ENCODE data around the gene TARDBP. TPM values are rescaled to one million over a fixed set of nuclear protein-coding genes. Genes with fewer than 3 reads are reported as not detected.
"Not testable (repeated sequence)": the region's sequence is repeated elsewhere in the genome, so short reads cannot be mapped to it uniquely, and the experiment has no call there.

TARDBP gene
- total and polyA plus RNA-seq, 8 donors: 43.3 to 84.7 (median 53.7) TPM

DNA sequence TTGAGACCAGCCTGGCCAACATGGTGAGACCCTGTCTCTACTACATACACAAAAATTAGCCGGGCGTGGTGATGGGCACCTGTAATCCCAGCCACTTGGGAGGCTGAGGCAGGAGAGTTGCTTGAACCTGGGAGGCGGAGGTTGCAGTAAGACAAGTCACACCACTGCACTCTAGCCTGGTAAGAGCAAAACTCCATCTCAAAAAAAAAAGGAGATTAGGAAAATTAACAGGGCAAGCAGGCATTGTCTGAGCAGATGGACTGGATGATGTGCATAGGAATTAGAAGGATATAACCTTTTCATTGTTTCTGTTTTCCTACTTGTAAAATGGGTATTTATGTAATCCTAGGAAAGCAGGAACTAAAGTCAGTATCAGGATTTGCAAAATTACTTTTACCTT lies 15.6 kb downstream of the TARDBP start:
- intact Hi-C loops (cut with DNase I): no loop called here
- Histone ChIP-seq H3K36me3 (peaks cover 0 to 41% (median 12%) of the 10 kb centered on the region in 3 donors), H3K4me1 (no peaks in the 10 kb centered on the region), H3K9me3 (no peaks in the 10 kb centered on the region), H3K27me3 (no peaks in the 10 kb centered on the region), H3K4me3 (no peak overlapping the region), H3K27ac (no peak overlapping the region)
- DNase-seq (no peak), ATAC-seq (no peak), FAIRE-seq (no peak)
- TF ChIP-seq, protein P1, sequence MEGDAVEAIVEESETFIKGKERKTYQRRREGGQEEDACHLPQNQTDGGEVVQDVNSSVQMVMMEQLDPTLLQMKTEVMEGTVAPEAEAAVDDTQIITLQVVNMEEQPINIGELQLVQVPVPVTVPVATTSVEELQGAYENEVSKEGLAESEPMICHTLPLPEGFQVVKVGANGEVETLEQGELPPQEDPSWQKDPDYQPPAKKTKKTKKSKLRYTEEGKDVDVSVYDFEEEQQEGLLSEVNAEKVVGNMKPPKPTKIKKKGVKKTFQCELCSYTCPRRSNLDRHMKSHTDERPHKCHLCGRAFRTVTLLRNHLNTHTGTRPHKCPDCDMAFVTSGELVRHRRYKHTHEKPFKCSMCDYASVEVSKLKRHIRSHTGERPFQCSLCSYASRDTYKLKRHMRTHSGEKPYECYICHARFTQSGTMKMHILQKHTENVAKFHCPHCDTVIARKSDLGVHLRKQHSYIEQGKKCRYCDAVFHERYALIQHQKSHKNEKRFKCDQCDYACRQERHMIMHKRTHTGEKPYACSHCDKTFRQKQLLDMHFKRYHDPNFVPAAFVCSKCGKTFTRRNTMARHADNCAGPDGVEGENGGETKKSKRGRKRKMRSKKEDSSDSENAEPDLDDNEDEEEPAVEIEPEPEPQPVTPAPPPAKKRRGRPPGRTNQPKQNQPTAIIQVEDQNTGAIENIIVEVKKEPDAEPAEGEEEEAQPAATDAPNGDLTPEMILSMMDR (IDR thresholded peaks at IDR 0.05): no peak
- WGBS, 2 donors: 96% methylated on average over 3 of the region's 3 CpGs

DNA sequence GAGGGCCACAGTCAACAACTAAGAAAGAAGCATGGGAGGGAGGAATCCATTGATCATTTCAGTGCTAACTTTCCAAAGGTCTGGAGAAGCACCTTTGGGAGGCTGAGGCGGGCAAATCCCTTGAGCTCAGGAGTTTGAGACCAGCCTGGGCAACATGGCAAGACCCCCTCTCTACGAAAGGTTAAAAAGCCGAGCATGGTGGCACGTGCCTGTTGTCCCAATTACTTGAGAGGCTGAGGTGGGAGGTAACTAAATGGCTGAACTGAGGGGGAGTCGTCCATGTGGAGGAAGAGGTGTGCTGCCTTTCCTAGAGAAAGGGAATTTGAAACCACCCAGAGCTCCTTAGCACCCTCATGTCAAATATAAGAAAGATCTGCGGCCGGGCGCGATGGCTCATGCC lies 18.4 kb downstream of the TARDBP start:
- WGBS, 2 donors: 90 to 93% methylated on average over 9 of the region's 9 CpGs
- TF ChIP-seq, protein P1 (IDR thresholded peaks at IDR 0.05): no peak
- no peaks in the 10 kb centered on the region for H3K4me1 ChIP-seq
- H3K4me3 ChIP-seq: no peak overlapping the region
- no peaks in the 10 kb centered on the region for H3K27me3 ChIP-seq
- peaks cover 0 to 15% (median 0%) of the 10 kb centered on the region in 3 donors for H3K36me3 ChIP-seq
- no peak for ATAC-seq
- no peak overlapping the region for H3K27ac ChIP-seq
- DNase-seq: no peak
- no peaks in the 10 kb centered on the region for H3K9me3 ChIP-seq
- FAIRE-seq: no peak
- intact Hi-C loops (cut with DNase I): loop anchor here in 1 of 3 donors (10.0 kb wide), 1 partner anchor 614 kb away; no protein-coding TSS in a partner anchor

DNA sequence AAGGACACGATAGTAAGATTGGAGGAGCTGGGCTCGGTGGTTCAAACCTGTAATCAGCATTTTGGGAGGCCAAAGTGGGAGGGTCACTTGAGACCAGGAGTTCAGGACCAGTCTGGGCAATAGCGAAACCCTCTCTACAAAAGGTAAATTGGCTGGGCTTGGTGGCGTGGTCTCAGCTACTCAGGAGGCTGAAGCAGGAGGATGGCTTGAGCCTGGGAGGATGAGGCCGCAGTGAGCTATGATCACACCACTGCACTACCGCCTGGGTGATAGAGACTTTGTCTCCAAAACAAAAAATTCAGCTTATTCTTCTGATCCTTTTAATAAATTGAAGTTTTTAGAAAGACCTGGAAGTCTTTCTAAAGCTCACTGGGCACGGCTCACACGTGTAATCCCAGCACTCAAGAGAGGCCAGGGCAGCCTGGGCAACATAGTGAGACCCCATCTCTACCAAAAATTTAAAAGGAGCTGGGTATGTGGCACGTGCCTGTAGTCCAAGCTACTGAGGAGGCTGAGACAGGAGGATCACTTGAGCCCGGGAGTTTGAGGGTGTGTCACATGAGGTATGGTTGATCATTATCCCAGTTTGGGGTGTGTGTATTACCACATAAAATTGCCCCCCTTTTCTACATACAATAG lies 19.3 kb downstream of the TARDBP start:
- intact Hi-C loops (cut with DNase I): loop anchor here in 1 of 3 donors (10.0 kb wide), 1 partner anchor 613 kb away; no protein-coding TSS in a partner anchor
- 92 to 95% methylated on average over 10 of the region's 10 CpGs for WGBS, 2 donors
- peak in 1 of 4 donors; percentile 28 for ATAC-seq

DNA sequence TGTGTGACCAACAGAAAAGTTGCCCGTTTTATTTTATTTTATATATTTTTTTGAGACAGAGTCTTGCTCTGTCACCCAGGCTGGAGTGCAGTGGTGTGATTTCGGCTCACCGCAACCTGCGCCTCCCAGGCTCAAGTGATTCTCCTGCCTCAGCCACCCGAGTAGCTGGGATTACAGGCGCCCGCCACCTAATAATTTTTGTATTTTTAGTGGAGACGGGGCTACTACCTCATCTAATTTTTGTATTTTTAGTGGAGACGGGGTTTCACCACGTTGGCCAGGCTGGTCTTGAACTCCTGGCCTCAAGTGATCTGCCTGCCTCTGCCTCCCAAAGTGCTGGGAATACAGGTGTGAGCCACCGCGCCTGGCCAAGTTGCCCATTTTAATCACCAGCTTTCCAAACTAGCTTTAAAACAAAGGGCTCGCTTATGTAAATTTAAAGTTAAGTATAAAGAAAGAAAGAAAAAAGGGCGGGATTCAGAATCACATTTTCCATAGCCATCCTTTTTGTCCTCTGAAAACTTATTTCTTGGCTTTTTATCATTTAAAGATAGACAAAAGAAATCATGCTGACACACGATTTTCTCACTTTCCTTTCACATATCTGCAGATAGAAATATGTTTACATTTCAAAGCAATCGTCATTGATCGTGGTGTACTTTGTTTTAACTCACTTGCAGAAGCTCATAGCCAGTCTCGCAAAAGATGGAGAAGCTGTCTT lies 24.7 kb downstream of the TARDBP start:
- not testable (repeated sequence) for H3K9me3 ChIP-seq, ATAC-seq, H3K4me1 ChIP-seq, H3K4me3 ChIP-seq, H3K27ac ChIP-seq, H3K27me3 ChIP-seq, FAIRE-seq, H3K36me3 ChIP-seq
- WGBS, 2 donors: 45 to 52% methylated on average over 18 of the region's 18 CpGs
- peak in 1 of 6 donors; percentile 5 for DNase-seq
- intact Hi-C loops (cut with DNase I): loop anchor here in 1 of 3 donors (10.0 kb wide), 1 partner anchor 608 kb away; no protein-coding TSS in a partner anchor

More for the DNA sequence above, 19.3 kb downstream of the TARDBP start:
- Histone ChIP-seq H3K4me1 (no peaks in the 10 kb centered on the region), H3K4me3 (no peak overlapping the region), H3K27ac (no peak overlapping the region), H3K27me3 (no peaks in the 10 kb centered on the region), H3K36me3 (peaks cover 0 to 8% (median 0%) of the 10 kb centered on the region in 3 donors), H3K9me3 (no peaks in the 10 kb centered on the region)
- peak in 1 of 6 donors; percentile 5 for DNase-seq
- no peak for FAIRE-seq
- TF ChIP-seq, protein P1 (IDR thresholded peaks at IDR 0.05): no peak

DNA sequence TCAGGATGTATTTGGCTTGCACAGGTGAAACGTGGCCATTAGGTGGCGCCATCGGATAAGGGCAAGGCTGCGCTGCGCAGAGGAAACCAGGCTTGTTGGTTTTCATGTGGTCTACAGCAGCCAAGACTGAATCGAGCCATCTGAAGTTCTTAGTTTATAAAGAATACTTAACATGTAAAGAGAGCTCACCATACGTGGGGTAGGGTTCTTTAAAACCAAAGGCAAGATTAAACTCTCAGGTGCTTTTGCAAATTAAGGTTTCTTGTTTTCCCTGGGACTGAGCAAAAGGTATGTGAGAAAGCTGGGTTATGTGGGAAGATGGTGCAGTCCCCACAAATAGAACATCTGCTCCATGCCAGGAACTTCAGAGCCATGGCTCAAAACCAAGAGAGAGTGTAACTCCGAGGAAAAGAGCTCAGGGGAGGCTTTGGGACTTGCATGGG lies 25.3 kb downstream of the TARDBP start:
- intact Hi-C loops (cut with DNase I): loop anchor here in 1 of 3 donors (10.0 kb wide), 1 partner anchor 607 kb away; no protein-coding TSS in a partner anchor
- Histone ChIP-seq H3K4me1 (no peaks in the 10 kb centered on the region), H3K4me3 (no peak overlapping the region), H3K36me3 (no peaks in the 10 kb centered on the region), H3K9me3 (no peaks in the 10 kb centered on the region), H3K27ac (no peak overlapping the region), H3K27me3 (no peaks in the 10 kb centered on the region)
- peak; percentile 86 for FAIRE-seq
- WGBS, 2 donors: 0 to 1% methylated on average over 8 of the region's 8 CpGs
- peak; percentile 76 to 96 (median 90) for DNase-seq
- ATAC-seq: peak; percentile 93 to 100 (median 98)
- TF ChIP-seq, protein P1 (IDR thresholded peaks at IDR 0.05): peak; percentile 92 to 96 (median 94)

Data from pancreas (tissue), 10 donors.